HG03135 (cell line): ENCODE results near the gene CPED1.
"Not testable (repeated sequence)": the region's sequence is repeated elsewhere in the genome, so short reads cannot be mapped to it uniquely, and the experiment has no call there.

Source experiments
- ATAC-seq: cut with Tn5 transposase; IDR thresholded peaks from one replicate; pipeline ENCODE4 v1.9.1; 2021; ENCODE audit warnings: mild to moderate bottlenecking, moderate library complexity; ENCODE audit not compliant: unreplicated experiment

Gene CPED1

DNA sequence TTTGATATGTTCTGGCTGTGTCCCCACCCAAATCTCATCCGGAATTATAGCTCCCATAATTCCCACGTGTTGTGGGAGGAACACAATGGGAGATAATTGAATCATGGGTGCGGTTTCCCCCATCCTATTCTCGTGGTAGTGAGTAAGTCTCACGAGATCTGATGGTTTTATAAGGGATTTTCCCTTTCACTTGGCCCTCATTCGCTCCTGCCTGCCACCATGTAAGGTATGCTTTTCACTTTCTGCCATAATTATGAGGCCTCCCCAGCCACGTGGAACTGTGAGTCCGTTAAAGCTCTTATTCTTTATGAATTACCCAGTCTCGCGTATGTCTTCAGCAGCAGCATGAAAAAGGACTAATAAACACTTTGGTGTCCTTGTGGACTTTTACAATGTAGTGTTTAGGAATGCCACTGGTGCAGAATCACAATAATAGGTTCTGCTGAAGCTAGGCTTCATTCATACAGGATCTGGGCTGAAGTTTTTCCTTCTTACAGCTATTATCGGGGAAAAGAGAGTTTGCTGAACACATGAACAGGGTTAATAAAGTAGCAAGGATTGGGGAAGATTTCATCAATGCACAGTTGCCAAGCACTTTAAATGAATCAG lies 74.3 kb downstream of the CPED1 start:
- ATAC-seq = no peak

DNA sequence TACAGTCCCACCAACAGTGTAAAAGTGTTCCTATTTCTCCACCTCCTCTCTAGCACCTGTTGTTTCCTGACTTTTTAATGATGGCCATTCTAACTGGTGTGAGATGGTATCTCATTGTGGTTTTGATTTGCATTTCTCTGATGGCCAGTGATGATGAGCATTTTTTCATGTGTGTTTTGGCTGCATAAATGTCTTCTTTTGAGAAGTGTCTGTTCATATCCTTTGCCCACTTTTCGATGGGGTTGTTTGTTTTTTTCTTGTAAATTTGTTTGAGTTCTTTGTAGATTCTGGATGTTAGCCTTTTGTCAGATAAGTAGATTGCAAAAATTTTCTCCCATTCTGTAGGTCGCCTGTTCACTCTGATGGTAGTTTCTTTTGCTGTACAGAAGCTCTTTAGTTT lies 79.2 kb downstream of the CPED1 start:
- not testable (repeated sequence) for ATAC-seq

GRCh38 chr7:121069346-121070100 lies 81.0 kb downstream of the CPED1 start:
- no peak for ATAC-seq

DNA sequence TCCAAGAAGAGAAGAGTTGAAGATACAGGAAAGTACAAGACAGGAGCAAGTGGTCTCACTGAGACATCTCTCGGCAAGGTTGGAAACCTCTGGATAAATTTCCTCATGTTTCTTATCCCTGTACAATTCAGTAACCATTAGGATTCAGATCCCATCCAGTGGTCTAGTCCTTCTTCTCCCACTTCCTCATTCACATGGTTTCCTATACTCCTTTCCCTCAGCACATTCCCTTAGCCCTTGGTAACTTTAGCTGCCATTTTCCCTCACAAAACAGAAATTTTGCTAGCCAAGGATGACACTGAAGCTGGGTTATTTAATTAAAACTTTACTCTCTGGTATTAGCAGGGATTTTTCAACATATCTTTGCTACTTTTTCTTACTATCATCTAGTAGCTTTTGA lies 82.6 kb downstream of the CPED1 start:
- no peak for ATAC-seq

- no peak for ATAC-seq
Measured at GRCh38 chr7:121071662-121072061, 83.2 kb downstream of the CPED1 start.

GRCh38 chr7:121072826-121073225 lies 84.3 kb downstream of the CPED1 start:
- ATAC-seq = no peak

DNA sequence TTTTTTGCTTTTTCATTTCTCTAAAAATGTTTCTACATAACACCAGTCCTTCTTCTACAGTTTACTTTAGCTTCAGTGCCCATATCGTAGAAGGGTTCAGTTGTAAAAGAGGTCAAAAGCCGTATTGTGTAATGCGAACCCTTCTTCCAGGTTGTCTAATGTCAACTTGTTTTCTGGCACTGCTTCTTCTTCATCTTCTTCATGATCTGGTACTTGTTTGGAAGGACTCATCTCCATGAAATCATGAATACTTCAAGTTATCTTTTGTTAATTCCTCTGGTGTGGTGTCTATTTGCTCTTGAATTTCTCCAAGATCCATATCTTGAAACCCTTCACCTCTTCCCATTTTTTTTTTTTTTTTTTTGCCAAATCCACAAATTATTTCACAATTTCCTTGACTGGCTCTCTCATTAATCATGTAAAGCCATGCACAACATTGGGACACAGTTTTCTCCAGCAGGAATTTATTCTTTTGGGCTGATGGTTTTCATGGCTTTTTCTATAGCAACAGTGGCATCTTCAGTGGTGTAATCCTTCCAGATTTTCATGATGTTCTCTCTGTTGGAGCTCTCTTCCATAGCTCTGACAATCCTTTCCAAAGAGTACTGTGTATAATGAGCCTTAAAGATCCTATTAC lies 85.1 kb downstream of the CPED1 start:
- ATAC-seq = no peak

- not testable (repeated sequence) for ATAC-seq
Measured at GRCh38 chr7:121075424-121075841, 86.9 kb downstream of the CPED1 start.

GRCh38 chr7:121075952-121076349 lies 87.4 kb downstream of the CPED1 start:
- no peak for ATAC-seq

DNA sequence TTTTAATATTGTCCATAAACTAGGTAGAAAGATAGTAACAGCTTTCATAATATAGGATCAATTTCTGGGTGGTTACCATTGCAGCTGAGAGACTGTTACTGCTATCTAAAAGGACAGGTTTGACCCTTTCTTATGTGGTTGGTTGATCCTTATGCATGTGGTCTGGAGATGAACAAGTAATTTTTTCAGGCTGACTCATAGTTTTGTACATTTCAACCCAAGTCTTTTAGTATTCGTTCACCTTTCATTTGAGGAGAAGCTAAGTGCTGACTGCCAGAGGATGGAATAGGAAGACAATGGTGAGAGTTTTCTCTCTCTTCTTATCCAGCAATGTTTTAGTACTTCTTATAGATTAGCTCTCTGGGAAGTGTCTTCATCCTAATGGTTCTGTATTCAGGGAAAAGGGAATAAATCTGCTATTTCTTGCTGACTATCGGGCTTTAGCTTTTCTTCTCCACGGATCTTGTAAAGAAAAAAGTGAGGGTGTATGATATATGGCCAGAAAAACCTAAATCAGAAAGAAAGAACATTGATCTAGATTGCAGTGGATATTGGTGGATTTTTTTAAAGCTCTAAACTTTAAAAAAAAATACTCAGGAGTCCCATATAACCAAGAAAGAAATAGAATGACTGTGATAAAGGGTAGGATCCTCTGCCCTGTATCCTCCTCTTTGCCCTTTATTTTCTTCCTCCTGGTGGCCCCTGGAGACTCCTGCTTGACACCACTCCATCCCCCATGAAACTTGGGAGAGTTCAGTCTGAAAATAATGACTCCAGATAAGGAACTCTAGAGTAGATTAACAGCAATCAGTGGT lies 88.0 kb downstream of the CPED1 start:
- ATAC-seq = no peak

DNA sequence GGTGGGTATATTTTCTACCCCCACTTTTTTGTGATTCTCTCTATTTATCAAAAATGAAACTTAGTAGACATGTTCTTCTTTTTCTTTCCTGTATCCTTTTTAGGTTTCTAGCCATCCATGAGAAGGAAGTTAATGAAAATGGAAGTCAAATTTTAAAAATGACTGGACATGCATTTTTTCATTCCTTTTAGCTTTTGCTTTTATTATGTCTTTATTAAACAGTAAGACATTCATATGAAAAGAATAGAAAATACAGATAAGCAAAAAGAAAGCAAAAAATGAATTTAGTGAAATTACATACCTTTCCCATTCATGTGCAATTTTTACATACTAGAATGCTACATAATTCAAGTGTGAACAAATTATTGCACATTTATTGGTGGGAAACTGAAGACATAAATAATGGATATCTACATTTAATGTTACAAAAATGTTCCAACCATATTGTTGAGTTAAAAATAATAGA lies 88.7 kb downstream of the CPED1 start:
- ATAC-seq = no peak

GRCh38 chr7:121078701-121079227 lies 90.3 kb downstream of the CPED1 start:
- no peak for ATAC-seq

DNA sequence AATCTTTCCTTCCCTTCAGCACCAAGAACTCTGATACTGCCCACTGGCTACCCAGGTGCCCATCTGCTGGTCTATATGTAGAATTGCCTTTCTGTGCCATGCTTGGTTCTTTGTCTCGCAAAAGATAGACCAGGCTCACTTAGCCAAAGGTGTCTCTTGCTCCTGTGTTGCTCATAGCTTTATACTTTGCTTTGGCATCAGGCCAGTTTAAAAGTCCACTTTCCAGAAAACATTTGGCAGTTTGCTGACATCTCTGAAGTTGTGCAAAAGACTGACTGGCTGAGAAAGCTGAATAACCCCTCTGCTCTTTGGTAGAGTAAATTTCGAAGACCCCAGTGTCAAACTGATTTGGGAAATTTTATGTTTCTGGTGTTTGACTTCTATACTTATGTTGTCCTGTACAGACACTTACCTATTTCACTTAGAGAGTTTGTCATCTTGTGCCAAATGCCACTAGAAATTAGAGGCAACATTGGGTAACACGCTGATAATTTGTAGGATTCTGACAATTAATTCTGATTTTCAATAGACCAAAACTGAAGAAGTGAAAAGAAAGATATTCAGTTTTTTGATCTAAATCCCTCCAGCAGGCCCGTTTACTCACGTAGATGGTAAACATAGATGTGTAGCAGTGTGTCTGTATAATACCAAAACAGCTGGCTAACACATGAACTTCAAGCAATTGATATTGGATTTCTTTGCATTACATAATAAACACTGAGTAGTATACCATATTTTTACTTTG lies 91.1 kb downstream of the CPED1 start:
- ATAC-seq = no peak

- ATAC-seq = no peak
Measured at GRCh38 chr7:121080257-121080912, 91.9 kb downstream of the CPED1 start.

GRCh38 chr7:121080913-121081326 lies 92.4 kb downstream of the CPED1 start:
- ATAC-seq = no peak

DNA sequence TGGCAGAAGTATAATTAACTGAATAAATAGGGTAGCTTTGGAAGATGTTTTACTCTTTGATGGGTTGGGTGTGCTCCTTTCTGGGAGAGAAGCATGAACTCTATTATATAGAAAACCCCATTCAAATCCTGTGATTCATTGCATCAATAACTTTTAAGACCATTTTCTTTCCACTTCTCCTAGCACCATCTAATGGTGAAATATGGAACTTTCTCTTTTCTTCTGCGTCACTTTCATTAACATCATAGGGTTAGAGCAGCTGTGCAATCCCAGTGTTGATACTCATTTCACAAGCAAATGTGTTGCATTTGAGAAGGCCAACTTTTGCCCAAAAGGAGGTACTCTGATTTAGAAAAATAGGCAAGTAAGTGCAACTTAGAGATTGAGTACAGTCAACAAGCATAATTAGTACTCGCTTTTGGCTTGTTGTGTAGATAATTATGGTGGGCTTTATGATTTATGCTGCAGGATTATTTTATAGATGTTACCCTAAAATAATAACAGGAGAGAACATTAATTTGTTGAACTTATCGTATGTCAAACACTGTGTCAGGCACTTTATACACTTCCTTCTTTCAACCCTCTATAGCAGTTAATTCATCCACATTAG lies 92.9 kb downstream of the CPED1 start:
- peak; percentile 94 for ATAC-seq

- ATAC-seq = no peak
Measured at GRCh38 chr7:121082400-121083101, 94.0 kb downstream of the CPED1 start.

DNA sequence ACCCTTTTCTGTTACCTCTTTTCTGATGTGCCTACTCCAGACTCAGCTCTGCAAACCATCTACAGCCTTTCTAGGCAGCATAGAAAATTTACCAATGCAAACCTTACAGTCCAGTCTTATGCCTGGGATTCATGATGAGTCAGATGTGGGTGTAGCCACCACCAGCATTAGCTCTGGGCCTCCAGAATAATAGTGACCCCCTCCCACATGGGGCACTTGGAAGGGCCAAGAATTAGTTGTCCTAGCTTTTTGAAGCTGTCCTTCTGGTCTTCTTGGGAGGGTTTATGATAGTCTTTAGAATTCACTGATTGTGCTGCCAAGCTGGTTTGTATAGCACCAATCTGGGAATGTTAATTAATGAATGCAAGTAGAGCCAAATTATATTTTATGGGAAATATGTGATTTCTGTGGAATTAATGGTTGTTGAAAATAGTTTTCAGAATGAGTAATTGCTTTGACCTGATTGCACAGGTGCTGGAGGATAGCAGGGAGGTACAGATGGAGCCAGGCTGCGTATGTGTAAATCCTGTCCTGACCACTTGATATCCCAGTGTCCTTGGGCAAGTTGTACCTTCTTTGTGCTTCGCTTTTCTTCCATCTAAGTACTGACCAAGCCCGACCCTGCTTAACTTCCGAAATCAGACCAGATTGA lies 94.8 kb downstream of the CPED1 start:
- no peak for ATAC-seq
